ENCODE measurements around the gene EPC1.
A peak's percentile ranks its signal among the peaks of the same experiment; 100 is the strongest.

The EPC1 gene

GRCh38 chr10:32350811-32351350 lies 3.9 kb upstream of the EPC1 start:
- no peak for TF ChIP-seq CTCF (conservative IDR thresholded peaks at IDR 0.05; ENCODE audit: low read length)
- TF ChIP-seq EZH2phosphoT487 (IDR thresholded peaks at IDR 0.05; ENCODE audit: borderline replicate concordance): no peak
- no peaks in the 10 kb centered on the region; the same call in 1 of the 2 replicates for H3K9me3 ChIP-seq (ENCODE audit: insufficient read depth, low read depth, low read length)
- H3K9me2 ChIP-seq (replicated peaks; ENCODE audit: low read depth, low read length): no peaks in the 10 kb centered on the region
- H2AFZ ChIP-seq (ENCODE audit: low read length): no peak overlapping the region
- H3K9ac ChIP-seq (ENCODE audit: low read depth, low read length, poor library complexity, severe bottlenecking): peak overlapping the region; percentile 43
- peaks cover 5% of the 10 kb centered on the region; the same call in 1 of the 2 replicates for H3K36me3 ChIP-seq (ENCODE audit: insufficient read depth, low read length)
- peaks cover 89% of the 10 kb centered on the region for H3K79me2 ChIP-seq (ENCODE audit: insufficient read depth, low read length)
- H3K4me2 ChIP-seq (ENCODE audit: low read depth, low read length, poor library complexity, severe bottlenecking): peak overlapping the region; percentile 61
- peaks cover 23% of the 10 kb centered on the region for H4K20me1 ChIP-seq (ENCODE audit: insufficient read depth, low read length, poor library complexity, severe bottlenecking)
- no peaks in the 10 kb centered on the region for H3K27me3 ChIP-seq (ENCODE audit: insufficient read depth, low read length, poor library complexity, severe bottlenecking)
- no peaks in the 10 kb centered on the region for H3F3A ChIP-seq (ENCODE audit: low read depth)
- H3K4me3 ChIP-seq (ENCODE audit: low read length, poor library complexity, severe bottlenecking): peak overlapping the region; percentile 30
- peaks cover 60% of the 10 kb centered on the region for H3K4me1 ChIP-seq (ENCODE audit: insufficient read depth, low read length, poor library complexity, severe bottlenecking)

GRCh38 chr10:32349968-32350738 lies 3.2 kb upstream of the EPC1 start:
- no peaks in the 10 kb centered on the region for H3K9me2 ChIP-seq (replicated peaks; ENCODE audit: low read depth, low read length)
- peaks cover 89% of the 10 kb centered on the region for H3K79me2 ChIP-seq (ENCODE audit: insufficient read depth, low read length)
- H3K4me2 ChIP-seq (ENCODE audit: low read depth, low read length, poor library complexity, severe bottlenecking): peak overlapping the region; percentile 61
- no peaks in the 10 kb centered on the region for H3K27me3 ChIP-seq (ENCODE audit: insufficient read depth, low read length, poor library complexity, severe bottlenecking)
- no peaks in the 10 kb centered on the region for H3F3A ChIP-seq (ENCODE audit: low read depth)
- no peak overlapping the region for H2AFZ ChIP-seq (ENCODE audit: low read length)
- no peak for TF ChIP-seq EZH2phosphoT487 (IDR thresholded peaks at IDR 0.05; ENCODE audit: borderline replicate concordance)
- no peak for TF ChIP-seq CTCF (conservative IDR thresholded peaks at IDR 0.05; ENCODE audit: low read length)
- H4K20me1 ChIP-seq (ENCODE audit: insufficient read depth, low read length, poor library complexity, severe bottlenecking): peaks cover 28% of the 10 kb centered on the region
- H3K9ac ChIP-seq (ENCODE audit: low read depth, low read length, poor library complexity, severe bottlenecking): peak overlapping the region; percentile 43
- H3K36me3 ChIP-seq (ENCODE audit: insufficient read depth, low read length): peaks cover 3% of the 10 kb centered on the region; the same call in 1 of the 2 replicates
- H3K4me3 ChIP-seq (ENCODE audit: low read length, poor library complexity, severe bottlenecking): no peak overlapping the region
- H3K4me1 ChIP-seq (ENCODE audit: insufficient read depth, low read length, poor library complexity, severe bottlenecking): peaks cover 63% of the 10 kb centered on the region
- no peaks in the 10 kb centered on the region; the same call in 1 of the 2 replicates for H3K9me3 ChIP-seq (ENCODE audit: insufficient read depth, low read depth, low read length)

GRCh38 chr10:32349199-32349585 lies 2.2 kb upstream of the EPC1 start:
- Histone ChIP-seq H3K9me3 (ENCODE audit: insufficient read depth, low read depth, low read length) (no peaks in the 10 kb centered on the region), H2AFZ (ENCODE audit: low read length) (no peak overlapping the region), H3K27me3 (ENCODE audit: insufficient read depth, low read length, poor library complexity, severe bottlenecking) (no peaks in the 10 kb centered on the region), H3K4me2 (ENCODE audit: low read depth, low read length, poor library complexity, severe bottlenecking) (peak overlapping the region; percentile 85), H3K36me3 (ENCODE audit: insufficient read depth, low read length) (peaks cover 4% of the 10 kb centered on the region; the same call in 1 of the 2 replicates), H3K4me3 (ENCODE audit: low read length, poor library complexity, severe bottlenecking) (no peak overlapping the region), H3K9ac (ENCODE audit: low read depth, low read length, poor library complexity, severe bottlenecking) (no peak overlapping the region), H3F3A (ENCODE audit: low read depth) (no peaks in the 10 kb centered on the region), H3K9me2 (replicated peaks; ENCODE audit: low read depth, low read length) (no peaks in the 10 kb centered on the region), H3K79me2 (ENCODE audit: insufficient read depth, low read length) (peaks cover 89% of the 10 kb centered on the region), H3K4me1 (ENCODE audit: insufficient read depth, low read length, poor library complexity, severe bottlenecking) (peaks cover 63% of the 10 kb centered on the region), H4K20me1 (ENCODE audit: insufficient read depth, low read length, poor library complexity, severe bottlenecking) (peaks cover 37% of the 10 kb centered on the region)
- TF ChIP-seq EZH2phosphoT487 (IDR thresholded peaks at IDR 0.05; ENCODE audit: borderline replicate concordance) (no peak), CTCF (conservative IDR thresholded peaks at IDR 0.05; ENCODE audit: low read length) (no peak)

All from Loucy (cell line).